Measurements from ENCODE around the gene ZNF746.

- TF ChIP-seq CTCF (IDR thresholded peaks at IDR 0.05) (no peak), POLR2A (IDR thresholded peaks at IDR 0.05) (no peak)
These were observed 35.0 kb upstream of the ZNF746 start for GRCh38 chr7:149532654-149533053.

All from heart left ventricle (tissue), 13 donors.